DND-41 (cell line): ENCODE data around the gene EXTL2.

Source experiments
- EZH2 ChIP-seq: IDR thresholded peaks from 3 replicates; pipeline ENCODE4 v1.6.1; 2012; ENCODE audit warnings: borderline replicate concordance, low read depth, mild to moderate bottlenecking, moderate library complexity, low read length, inconsistent platforms; ENCODE audit not compliant: severe bottlenecking
- TF ChIP-seq, protein P1 (sequence below): IDR thresholded peaks from 2 replicates; pipeline ENCODE4 v1.5.1; 2012; ENCODE audit warnings: borderline replicate concordance, low read length, moderate library complexity, mild to moderate bottlenecking; ENCODE audit not compliant: poor library complexity, severe bottlenecking; ENCODE audit errors: extremely low read depth

DNA sequence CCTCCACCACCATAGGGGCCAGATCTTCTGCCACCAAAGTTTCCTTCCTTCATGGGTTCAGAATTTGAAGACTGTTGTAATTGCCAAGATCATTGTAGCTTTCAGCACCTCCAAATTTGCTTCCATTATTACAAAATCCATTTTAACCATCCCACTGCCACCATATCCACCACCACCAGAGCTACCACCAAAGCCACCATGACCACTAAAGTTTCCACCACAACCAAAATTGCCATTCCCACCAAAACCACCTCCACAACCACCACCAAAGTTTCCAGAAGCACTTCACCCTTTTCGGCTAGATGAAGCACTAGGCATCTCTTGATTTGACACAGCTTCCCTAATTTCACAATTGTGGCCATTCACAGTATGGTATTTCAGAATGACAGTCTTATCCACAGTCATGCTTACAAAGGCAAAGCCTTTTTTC lies 46.5 kb upstream of the EXTL2 start:
- TF ChIP-seq, protein P1, sequence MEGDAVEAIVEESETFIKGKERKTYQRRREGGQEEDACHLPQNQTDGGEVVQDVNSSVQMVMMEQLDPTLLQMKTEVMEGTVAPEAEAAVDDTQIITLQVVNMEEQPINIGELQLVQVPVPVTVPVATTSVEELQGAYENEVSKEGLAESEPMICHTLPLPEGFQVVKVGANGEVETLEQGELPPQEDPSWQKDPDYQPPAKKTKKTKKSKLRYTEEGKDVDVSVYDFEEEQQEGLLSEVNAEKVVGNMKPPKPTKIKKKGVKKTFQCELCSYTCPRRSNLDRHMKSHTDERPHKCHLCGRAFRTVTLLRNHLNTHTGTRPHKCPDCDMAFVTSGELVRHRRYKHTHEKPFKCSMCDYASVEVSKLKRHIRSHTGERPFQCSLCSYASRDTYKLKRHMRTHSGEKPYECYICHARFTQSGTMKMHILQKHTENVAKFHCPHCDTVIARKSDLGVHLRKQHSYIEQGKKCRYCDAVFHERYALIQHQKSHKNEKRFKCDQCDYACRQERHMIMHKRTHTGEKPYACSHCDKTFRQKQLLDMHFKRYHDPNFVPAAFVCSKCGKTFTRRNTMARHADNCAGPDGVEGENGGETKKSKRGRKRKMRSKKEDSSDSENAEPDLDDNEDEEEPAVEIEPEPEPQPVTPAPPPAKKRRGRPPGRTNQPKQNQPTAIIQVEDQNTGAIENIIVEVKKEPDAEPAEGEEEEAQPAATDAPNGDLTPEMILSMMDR = no peak
- TF ChIP-seq EZH2 = no peak
